A549 (cell line): ENCODE measurements around the gene ZNF775.

Experiments
- CEBPB ChIP-seq, 2 experiments: fragments of >200 bp in 1 of 2; sonication (Bioruptor Twin) in 1 of 2; formaldehyde crosslinking in 1 of 2; IDR thresholded peaks; 2 replicates each; pipeline ENCODE4 v1.6.1; 2012 to 2016
- RCOR1 ChIP-seq: fragments of 150-350 bp; IDR thresholded peaks from 2 replicates; pipeline ENCODE4 v1.6.1; 2014; ENCODE audit warnings: antibody characterized with exemption, low read length, low read depth
- SREBF2 ChIP-seq: fragments of 450-650 bp; IDR thresholded peaks from 2 replicates; pipeline ENCODE4 v1.6.1; 2014; ENCODE audit warnings: mild to moderate bottlenecking, moderate library complexity
- TF ChIP-seq, protein P1 (sequence below): fragments of >200 bp; sonication (Bioruptor Twin); formaldehyde crosslinking; IDR thresholded peaks from 3 replicates; pipeline ENCODE4 v1.5.1; 2016
- TF ChIP-seq, protein P2 (sequence below): fragments of 200-600 bp; sonication (generic); IDR thresholded peaks from 2 replicates; pipeline ENCODE4 v1.6.1; 2016; ENCODE audit warnings: antibody characterized with exemption, mild to moderate bottlenecking, moderate library complexity

GRCh38 chr7:150345012-150345411 is 34.1 kb upstream of the ZNF775 start:
- TF ChIP-seq, protein P1, sequence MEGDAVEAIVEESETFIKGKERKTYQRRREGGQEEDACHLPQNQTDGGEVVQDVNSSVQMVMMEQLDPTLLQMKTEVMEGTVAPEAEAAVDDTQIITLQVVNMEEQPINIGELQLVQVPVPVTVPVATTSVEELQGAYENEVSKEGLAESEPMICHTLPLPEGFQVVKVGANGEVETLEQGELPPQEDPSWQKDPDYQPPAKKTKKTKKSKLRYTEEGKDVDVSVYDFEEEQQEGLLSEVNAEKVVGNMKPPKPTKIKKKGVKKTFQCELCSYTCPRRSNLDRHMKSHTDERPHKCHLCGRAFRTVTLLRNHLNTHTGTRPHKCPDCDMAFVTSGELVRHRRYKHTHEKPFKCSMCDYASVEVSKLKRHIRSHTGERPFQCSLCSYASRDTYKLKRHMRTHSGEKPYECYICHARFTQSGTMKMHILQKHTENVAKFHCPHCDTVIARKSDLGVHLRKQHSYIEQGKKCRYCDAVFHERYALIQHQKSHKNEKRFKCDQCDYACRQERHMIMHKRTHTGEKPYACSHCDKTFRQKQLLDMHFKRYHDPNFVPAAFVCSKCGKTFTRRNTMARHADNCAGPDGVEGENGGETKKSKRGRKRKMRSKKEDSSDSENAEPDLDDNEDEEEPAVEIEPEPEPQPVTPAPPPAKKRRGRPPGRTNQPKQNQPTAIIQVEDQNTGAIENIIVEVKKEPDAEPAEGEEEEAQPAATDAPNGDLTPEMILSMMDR: no peak
- TF ChIP-seq CEBPB (IDR thresholded peaks at IDR 0.05) (no peak), SREBF2 (no peak), RCOR1 (no peak)
- TF ChIP-seq, protein P2, sequence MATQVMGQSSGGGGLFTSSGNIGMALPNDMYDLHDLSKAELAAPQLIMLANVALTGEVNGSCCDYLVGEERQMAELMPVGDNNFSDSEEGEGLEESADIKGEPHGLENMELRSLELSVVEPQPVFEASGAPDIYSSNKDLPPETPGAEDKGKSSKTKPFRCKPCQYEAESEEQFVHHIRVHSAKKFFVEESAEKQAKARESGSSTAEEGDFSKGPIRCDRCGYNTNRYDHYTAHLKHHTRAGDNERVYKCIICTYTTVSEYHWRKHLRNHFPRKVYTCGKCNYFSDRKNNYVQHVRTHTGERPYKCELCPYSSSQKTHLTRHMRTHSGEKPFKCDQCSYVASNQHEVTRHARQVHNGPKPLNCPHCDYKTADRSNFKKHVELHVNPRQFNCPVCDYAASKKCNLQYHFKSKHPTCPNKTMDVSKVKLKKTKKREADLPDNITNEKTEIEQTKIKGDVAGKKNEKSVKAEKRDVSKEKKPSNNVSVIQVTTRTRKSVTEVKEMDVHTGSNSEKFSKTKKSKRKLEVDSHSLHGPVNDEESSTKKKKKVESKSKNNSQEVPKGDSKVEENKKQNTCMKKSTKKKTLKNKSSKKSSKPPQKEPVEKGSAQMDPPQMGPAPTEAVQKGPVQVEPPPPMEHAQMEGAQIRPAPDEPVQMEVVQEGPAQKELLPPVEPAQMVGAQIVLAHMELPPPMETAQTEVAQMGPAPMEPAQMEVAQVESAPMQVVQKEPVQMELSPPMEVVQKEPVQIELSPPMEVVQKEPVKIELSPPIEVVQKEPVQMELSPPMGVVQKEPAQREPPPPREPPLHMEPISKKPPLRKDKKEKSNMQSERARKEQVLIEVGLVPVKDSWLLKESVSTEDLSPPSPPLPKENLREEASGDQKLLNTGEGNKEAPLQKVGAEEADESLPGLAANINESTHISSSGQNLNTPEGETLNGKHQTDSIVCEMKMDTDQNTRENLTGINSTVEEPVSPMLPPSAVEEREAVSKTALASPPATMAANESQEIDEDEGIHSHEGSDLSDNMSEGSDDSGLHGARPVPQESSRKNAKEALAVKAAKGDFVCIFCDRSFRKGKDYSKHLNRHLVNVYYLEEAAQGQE: no peak
